Chondrocyte (in vitro differentiated cells): ENCODE measurements around the gene FGF8. TPM values are rescaled to one million over a fixed set of nuclear protein-coding genes. Genes with fewer than 3 reads are reported as not detected.

ENCODE experiments used
- DNase-seq: peaks from one replicate; pipeline ENCODE4 v3.0.0; 2021; ENCODE audit warnings: mixed read lengths, low spot score
- H3K27ac Mint-ChIP-seq: one replicate; pipeline ENCODE4 v1.8.0; 2021; ENCODE audit warnings: mild to moderate bottlenecking, moderate library complexity, mixed read lengths; ENCODE audit not compliant: unreplicated experiment
- H3K27me3 Mint-ChIP-seq: 2 replicates; pipeline ENCODE4 v1.8.0; 2021; ENCODE audit warnings: low read depth, mixed read lengths
- H3K36me3 Mint-ChIP-seq: 2 replicates; pipeline ENCODE4 v1.8.0; 2021; ENCODE audit warnings: low read depth, mixed read lengths
- H3K4me1 Mint-ChIP-seq: 2 replicates; pipeline ENCODE4 v1.8.0; 2021; ENCODE audit warnings: low read depth, mild to moderate bottlenecking, mixed read lengths
- H3K4me3 Mint-ChIP-seq: one replicate; pipeline ENCODE4 v1.8.0; 2021; ENCODE audit warnings: mild to moderate bottlenecking, moderate library complexity, mixed read lengths; ENCODE audit not compliant: unreplicated experiment
- H3K9me3 Mint-ChIP-seq: 2 replicates; pipeline ENCODE4 v1.8.0; 2021; ENCODE audit warnings: low read depth, mixed read lengths
- CTCF ChIP-seq: fragments of 200-600 bp; sonication (generic); IDR thresholded peaks from 2 replicates; pipeline ENCODE4 v1.5.0; 2021; ENCODE audit warnings: antibody characterized with exemption, mild to moderate bottlenecking, moderate library complexity
- total RNA-seq: library from RNA; stranded (reverse); gene quantifications from 3 replicates; pipeline ENCODE4 v1.2.1, GENCODE V29; 2021

Gene FGF8
- total RNA-seq, 1 donor from 2014 or later, result not detected

- H3K9me3 Mint-ChIP-seq, result no peaks in the 10 kb centered on the region
- peaks cover 14% of the 10 kb centered on the region for H3K36me3 Mint-ChIP-seq
- H3K4me3 Mint-ChIP-seq, result peak overlapping the region; percentile 98
- no peak for DNase-seq
- no peak overlapping the region for H3K27ac Mint-ChIP-seq
- peaks cover 21% of the 10 kb centered on the region for H3K27me3 Mint-ChIP-seq
- TF ChIP-seq CTCF, result no peak
- peaks cover 50% of the 10 kb centered on the region for H3K4me1 Mint-ChIP-seq
These were observed 5.7 kb upstream of the FGF8 start for GRCh38 chr10:101781655-101781983.

- Mint-ChIP-seq H3K9me3 (no peaks in the 10 kb centered on the region), H3K27me3 (peaks cover 21% of the 10 kb centered on the region), H3K4me3 (no peak overlapping the region), H3K27ac (no peak overlapping the region), H3K4me1 (peaks cover 51% of the 10 kb centered on the region), H3K36me3 (peaks cover 14% of the 10 kb centered on the region)
- TF ChIP-seq CTCF, result peak; percentile 89
- DNase-seq, result no peak
These were observed 5.1 kb upstream of the FGF8 start for GRCh38 chr10:101780818-101781654.

GRCh38 chr10:101780187-101780817, 4.4 kb upstream of the FGF8 start:
- peak; percentile 65 for TF ChIP-seq CTCF

GRCh38 chr10:101779544-101780186, 3.8 kb upstream of the FGF8 start:
- Mint-ChIP-seq H3K9me3 (no peaks in the 10 kb centered on the region), H3K27ac (no peak overlapping the region), H3K36me3 (peaks cover 11% of the 10 kb centered on the region), H3K27me3 (peaks cover 24% of the 10 kb centered on the region), H3K4me1 (peaks cover 47% of the 10 kb centered on the region), H3K4me3 (peak overlapping the region; percentile 56)
- peak; percentile 90 for TF ChIP-seq CTCF
- DNase-seq, result no peak

More at GRCh38 chr10:101780187-101780817, 4.4 kb upstream of the FGF8 start:
- Mint-ChIP-seq H3K27ac (no peak overlapping the region), H3K27me3 (peaks cover 21% of the 10 kb centered on the region), H3K36me3 (peaks cover 11% of the 10 kb centered on the region), H3K4me1 (peaks cover 51% of the 10 kb centered on the region), H3K9me3 (no peaks in the 10 kb centered on the region), H3K4me3 (peak overlapping the region; percentile 53)
- DNase-seq, result no peak

- Mint-ChIP-seq H3K27ac (no peak overlapping the region), H3K4me1 (peaks cover 40% of the 10 kb centered on the region), H3K4me3 (peak overlapping the region; percentile 56), H3K36me3 (peaks cover 11% of the 10 kb centered on the region), H3K9me3 (no peaks in the 10 kb centered on the region), H3K27me3 (peaks cover 31% of the 10 kb centered on the region)
- no peak for DNase-seq
- no peak for TF ChIP-seq CTCF
These were observed 3.0 kb upstream of the FGF8 start for GRCh38 chr10:101778781-101779543.
